Measurements from ENCODE around the gene C2CD2L.
A peak's percentile ranks its signal among the peaks of the same experiment; 100 is the strongest.
"Not testable (repeated sequence)": the region's sequence is repeated elsewhere in the genome, so short reads cannot be mapped to it uniquely, and the experiment has no call there.

C2CD2L gene

DNA sequence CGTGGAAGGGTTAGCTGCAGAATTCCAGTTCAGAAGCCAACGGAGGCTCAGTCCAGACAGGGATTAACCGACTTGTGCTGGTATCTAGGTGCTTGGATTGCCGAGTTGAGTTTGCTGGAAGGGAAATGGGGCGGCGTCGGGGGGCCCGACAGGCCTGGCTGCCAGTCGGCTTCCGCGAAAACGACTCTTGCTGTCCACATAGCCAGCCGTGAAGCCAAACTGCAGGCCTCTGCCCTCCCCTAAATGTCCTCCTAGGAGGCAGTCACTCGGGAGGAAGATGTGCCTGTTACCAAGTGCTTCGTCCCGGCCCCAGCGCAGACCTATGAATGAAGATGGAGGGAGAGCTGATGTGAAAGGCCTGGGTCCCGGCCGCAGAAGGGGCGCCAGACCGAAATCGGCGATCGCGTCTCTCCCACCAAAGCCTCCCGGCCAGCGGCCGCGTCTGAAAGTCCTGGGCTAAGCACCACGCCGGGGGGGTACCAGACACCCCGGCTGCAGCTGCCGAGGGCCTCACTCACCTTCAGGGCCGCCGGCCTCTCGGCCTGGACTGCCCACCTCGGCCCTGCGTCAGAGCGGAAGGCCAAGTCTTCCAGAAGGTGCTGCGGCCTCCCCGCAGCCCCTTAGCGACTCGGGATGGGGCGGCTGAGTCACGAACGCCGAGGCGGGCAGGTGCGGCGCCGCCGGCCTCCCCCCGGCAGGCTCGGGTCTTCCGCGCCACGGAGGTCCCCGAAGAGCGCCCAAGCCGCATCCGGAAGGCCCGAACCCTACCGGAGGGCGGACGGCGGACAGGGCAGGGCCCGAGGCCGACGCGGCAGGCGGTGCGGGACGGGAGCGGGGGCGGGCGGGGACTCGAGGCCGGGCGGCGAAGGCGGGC lies 13.0 kb upstream of the C2CD2L start:
- DNase-seq = peak in 1 of 2 donors; percentile 36

DNA sequence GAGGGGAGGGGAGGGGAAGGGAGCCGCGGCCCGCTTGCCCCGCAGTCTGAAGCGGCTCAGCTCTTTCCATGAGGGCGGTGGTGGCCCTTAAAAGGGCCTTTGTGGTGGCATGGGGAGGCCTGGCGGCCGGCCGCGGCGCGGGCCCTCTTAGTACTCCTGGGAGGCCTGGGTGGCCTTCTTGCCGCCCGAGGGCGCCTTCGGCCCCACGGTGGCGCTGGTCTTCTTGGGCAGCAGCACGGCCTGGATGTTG lies 12.4 kb upstream of the C2CD2L start:
- peak; percentile 79 to 90 for DNase-seq

DNA sequence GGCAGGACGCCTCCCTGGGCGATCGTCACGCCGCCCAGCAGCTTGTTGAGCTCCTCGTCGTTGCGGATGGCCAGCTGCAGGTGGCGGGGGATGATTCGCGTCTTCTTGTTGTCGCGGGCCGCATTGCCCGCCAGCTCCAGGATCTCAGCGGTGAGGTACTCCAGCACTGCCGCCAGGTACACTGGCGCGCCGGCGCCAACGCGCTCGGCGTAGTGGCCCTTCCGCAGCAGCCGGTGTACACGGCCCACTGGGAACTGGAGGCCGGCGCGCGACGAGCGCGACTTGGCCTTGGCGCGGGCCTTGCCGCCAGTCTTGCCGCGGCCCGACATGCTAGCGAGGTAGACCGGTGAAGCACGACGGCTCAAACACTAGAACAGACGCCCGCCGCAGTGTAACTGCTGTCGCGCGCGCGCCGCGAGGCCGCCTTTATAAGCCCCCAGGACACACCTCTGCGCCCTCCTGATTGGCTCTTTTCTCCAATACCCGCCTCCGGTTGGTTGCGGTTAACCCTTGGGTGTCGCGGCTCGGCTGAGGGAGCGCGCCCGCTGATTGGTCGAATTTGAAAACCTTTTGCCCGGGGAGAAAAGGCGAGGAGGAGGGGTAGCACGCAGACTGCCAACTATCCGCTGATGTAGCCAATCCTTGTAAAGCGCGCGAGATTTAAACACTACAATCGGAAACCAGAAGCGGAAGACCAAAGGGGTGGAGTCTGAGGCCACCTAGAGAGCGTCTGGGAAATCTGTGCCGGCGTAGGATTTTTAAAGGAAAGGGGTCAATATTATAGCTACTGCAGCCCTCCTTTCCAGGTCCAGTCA lies 11.9 kb upstream of the C2CD2L start:
- DNase-seq = peak; percentile 100

DNA sequence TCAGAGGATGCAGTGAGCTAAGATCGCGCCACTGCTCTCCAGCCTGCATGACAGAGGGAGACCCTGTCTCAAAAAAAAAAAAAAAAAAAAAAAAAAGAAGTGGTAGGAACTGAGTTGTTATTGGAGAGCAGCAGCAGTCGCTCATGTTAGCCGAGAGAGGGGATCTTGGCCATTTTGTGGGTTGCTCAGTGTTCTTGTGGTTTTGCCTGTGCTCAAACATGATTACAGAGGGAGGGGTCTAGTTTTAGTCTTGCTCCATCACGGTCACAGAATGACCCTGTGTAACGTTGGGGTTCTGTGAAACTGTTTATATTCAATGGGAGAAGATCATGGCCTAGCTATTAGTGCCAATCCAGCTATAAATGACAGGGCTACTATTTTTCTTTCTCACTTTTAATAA lies 7.4 kb upstream of the C2CD2L start:
- no peak for DNase-seq

DNA sequence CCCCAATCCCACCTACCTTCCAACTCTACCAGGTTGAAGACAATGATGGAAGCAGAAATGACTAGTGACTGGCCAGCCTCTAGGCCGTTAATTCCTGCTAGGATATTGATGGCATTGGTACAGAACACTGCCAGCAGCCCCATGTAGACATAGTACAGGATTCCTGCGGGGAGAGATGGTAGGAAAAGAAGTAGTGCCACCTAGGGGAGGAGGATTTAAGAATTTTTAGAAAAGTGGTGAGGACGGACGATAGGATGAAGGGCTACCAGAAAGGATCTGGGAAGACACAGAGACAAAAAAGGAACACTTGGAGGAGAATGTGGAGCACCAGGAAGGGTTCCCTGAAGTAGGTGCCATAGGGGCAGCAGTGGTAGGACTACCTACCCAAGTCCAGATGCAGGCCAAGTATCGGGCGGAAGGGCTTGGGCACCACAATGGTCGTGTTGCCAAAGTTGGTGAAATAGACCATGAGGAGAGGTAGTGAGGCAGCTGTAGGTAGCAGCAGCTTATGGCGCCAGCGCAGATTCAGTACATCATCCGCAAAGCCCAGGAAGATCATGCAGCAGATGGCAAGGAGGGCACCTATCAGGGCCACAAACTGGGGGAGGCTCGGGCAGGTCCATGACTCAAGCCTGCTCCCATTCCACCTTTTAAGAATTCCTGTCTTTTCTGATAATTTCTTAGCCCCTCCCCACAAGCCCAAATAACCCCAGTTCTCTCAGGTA lies 6.7 kb upstream of the C2CD2L start:
- DNase-seq = peak; percentile 26 to 39

DNA sequence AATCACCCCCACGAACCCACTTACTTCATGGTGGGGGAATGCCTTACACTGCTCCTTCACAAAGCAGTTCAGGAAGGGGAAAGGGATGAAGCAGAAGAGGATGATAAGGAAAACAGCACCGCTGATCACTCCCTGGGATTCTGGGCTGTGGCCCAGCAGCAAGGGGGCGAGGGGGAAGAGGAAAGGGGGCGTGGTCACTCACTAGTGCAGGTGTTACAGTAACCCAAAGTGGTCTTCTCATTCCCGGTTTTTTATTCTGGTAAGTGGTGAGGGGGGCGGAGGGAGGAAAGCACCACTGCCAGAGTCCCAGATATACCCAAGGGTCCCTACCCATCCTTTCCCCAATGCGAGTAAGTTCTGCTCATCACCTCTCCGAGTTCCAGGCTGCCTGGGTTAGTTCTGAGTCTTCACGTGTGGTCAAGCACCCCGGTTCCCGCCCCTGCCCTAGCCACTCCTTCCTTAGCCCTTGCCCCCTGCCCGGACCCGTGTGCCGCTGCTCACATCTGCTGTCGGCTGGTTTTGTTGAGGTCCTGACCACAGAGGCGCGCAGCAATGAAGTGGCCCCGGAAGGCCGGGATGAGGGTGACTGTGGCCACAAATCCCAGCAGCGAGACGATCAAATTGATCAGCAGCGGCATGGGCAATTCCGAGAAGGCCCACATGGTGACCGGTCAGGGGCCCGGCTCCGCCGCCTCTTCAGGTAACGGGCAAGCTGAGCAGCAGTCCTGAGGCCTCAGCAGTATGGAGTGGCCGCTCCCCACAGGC lies 6.0 kb upstream of the C2CD2L start:
- DNase-seq = peak in 1 of 2 donors; percentile 9

DNA sequence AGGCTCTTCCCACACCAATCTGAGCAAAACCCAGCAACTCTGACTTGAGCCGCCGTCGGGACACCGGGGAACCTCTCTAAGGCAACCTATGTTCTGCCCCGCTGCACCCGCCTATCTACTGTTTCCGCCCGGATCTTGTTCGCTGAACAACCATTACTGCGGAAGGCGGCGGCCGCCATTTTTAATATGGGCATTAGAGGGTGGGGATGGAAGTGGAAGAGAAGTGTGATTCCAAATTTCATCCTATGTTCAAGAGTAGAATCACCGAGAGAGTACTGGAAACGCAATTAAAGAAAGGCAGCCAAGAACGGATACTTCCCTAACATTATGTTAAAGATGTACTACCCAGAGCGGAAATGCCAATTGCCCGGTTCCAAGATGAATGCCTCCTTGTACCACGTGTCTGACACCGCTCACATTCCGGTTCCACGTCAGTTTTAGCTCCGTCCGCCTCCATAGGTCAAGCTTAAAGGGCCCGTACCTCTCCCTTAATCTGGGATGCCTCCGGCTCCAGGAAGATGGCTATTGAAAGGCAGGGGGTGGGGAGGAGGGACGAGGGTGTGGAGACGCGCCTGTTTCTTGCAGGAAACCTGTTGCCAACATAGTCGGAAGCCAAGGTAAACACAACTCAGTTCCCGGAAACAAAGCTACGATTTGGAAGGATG lies 5.3 kb upstream of the C2CD2L start, which contains the start of gene DPAGT1:
DPAGT1 (minus strand) TSS at position 95 of the 665 bp plus-strand sequence. CDS start 198 bp downstream, outside the sequence.
- peak; percentile 93 to 95 for DNase-seq

DNA sequence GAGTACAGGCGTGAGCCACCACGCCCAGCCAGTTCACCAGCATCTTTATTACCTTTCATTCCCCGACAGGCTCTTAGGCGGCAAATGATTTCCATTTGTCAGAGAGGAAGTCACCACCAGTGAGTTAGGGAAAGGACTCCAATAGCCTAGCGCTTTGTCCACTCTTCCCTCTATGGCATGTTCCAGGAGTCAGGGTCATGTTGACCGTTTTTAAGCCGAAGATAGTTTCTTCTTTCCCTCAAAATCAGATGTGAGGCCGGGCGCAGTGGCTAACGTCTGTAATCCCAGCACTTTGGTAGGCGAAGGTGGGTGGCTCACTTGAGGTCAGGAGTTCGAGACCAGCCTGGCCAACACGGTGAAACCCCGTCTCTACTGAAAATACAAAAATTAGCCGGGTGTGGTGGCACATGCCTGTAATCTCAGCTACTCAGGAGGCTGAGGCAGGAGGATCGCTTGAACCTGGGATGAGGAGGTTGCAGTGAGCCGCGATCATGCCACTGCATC lies 3.9 kb upstream of the C2CD2L start:
- not testable (repeated sequence) for DNase-seq

DNA sequence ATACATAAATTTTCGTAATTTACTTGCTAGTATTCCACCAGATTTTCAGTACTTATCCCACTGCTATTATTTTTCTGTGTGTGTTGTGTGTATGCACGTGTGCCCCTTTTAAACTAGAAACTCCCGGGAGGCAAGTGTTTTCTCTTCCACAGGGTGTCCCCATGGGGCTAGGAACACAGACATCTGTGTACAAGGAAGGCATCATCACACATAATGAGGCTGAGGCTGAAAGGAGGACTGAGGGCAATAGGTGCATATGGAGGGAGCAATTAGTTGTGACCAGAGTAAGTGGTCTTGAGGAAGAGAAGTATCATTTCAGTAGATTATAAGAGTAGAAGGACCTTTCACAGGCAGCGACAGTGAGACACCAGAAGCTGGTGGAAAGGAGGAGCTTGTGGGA lies 3.4 kb upstream of the C2CD2L start:
- peak in 1 of 2 donors; percentile 14 for DNase-seq

DNA sequence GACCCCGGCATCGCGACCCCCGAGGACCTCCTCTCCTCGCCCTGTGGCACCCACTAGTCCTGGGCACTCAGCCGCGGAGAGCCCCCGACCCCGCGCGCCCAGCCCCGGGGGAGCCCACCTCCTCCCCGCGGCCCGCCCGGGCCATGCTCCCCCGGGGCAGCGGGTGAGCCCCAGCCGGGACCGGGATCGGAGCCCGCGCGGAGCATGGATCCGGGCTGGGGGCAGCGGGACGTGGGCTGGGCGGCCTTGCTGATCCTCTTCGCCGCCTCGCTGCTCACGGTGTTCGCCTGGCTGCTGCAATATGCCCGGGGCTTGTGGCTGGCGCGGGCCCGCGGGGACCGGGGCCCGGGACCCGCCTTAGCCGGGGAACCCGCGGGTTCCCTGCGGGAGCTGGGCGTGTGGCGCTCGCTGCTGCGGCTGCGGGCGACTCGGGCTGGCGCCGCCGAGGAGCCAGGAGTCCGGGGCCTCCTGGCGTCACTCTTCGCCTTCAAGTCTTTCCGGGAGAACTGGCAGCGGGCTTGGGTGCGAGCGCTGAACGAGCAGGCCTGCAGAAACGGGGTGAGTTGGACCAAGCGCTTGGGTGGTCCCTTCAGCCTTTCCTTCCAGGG lies 498 bp downstream of the C2CD2L start:
- DNase-seq = no peak

DNA sequence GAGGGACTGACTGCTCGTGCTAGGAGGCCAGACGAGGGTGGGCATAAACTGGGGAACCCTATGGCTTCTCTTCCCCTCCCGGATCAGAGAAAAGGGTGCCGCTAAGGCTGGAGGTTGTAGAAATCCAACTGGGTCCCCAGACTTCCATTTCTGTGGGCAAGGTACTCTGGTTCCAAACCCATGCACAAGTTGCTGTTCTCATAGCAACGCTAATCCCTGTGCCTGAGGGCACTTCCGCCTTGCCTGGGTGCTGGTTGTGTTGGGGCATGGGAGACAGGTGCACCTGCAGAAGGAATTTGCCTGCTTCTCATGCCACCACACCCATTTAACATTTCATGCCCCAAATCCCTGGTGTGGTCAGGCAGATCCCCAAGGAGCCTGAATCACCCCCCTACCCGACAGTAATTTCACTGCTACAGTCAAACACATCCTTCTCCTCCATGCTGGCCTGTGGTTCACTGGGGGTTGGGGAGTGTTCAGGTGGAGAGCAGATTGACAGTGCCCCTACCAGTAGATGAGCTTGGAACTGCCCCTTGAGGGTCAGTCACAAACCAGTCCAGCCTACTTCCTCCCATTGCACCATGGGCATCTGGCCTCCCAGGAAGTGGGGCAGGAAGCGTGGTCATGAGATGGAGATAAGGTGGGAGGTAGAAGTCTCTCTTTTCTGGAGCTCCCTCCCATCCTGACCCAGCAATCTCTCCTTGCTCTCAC lies 1.2 kb downstream of the C2CD2L start:
- peak; percentile 77 to 84 for DNase-seq

DNA sequence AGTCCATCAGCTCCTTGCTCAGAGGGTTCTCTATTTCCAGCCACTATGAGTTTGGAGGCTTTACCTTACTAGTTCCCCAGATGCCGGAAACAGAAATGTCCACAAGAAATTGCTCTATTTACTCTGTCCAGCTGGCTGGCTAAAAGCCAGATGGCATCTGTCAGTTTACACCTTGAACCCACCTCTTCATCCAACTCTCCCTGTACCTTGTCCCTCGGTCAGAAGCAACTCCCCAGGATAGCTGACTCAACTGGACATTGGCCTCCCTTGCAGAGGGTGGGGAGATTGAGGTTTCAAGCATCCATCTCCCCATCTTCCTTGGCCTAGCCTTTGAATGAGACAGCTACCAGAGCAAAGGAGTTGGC lies 1.7 kb downstream of the C2CD2L start:
- DNase-seq = no peak

DNA sequence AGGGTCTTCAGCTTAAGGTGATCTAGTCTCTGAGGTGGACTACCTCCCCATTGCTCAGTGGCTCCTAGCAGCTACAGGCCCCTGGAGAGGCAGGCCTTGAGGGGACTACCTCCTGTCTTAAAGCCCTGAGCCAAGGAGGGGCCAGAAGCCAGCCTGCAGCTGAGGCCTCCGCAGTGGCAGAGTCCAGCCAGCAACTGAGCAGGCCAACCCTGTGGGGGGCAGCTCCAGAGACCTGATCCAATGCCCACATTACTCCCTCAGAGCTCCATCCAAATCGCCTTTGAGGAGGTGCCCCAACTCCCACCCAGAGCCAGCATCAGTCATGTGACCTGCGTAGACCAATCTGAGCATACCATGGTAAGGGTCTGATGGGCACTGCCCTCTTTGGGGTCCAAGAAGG lies 2.7 kb downstream of the C2CD2L start:
- DNase-seq = no peak

DNA sequence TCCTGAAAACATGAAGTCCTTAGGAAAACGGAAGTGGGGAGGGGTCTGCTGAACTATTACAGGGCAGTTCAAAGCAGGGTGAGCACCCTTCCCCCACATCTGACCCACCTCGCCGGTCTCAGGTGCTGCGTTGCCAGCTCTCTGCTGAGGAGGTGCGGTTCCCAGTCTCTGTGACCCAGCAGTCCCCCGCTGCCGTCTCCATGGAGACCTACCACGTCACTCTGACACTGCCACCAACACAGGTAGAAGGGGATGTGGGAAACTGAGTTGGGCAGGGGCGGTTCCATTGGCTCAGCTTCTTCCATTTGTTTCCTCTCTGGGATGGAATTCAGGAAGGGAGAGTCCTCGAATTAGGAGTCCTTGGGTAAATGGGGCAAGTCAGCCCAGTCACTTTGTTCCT lies 3.3 kb downstream of the C2CD2L start:
- DNase-seq = no peak

DNA sequence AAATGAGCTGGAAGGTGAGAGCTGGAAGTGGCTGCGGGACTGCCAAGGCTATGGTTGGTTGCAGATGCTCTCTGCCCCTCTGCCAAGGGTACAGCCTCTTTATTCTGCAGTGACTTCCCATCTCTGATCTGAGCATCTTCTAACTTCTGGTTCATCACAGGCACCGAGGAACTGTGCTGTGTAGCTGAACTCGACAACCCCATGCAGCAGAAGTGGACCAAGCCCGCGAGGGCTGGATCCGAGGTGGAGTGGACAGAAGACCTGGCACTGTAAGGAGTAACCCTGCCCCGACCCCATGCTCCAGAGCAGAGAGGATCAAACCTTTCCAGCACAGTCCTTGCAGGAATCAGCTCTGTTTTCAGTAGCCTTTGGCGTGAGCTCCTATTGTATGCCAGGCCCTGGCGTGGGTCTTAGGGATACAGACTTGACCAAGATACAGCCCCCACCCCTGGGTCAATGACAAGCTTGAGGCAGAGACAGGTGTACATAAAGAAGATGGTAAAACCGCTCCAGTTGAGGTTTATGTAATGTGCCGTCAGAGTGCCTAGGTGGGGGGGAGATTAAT lies 4.3 kb downstream of the C2CD2L start:
- DNase-seq = no peak

DNA sequence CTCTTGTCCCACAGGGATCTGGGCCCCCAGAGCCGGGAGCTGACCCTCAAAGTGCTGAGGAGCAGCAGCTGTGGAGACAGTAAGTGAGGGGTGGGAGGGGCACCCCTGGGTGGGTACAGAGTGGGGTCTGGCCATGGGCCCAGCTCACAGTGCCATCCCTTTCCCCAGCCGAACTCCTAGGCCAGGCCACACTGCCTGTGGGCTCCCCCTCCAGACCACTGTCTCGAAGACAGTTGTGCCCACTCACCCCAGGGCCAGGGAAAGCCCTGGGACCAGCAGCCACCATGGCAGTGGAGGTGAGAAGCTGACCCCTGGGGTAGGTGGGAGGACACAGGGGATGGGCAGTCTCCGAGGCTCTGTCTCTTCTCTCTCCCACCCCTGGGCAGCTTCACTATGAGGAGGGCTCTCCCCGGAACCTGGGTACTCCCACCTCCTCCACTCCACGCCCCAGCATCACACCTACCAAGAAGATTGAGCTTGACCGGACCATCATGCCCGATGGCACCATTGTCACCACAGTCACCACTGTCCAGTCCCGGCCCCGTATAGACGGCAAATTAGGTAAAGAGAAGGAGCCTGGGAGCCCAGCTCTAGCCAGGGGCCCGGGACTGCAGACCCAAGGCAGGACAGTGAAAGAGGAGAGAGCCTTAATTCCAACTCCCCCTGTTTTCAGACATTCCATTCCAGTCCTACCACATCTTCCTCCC lies 5.3 kb downstream of the C2CD2L start:
- no peak for DNase-seq

DNA sequence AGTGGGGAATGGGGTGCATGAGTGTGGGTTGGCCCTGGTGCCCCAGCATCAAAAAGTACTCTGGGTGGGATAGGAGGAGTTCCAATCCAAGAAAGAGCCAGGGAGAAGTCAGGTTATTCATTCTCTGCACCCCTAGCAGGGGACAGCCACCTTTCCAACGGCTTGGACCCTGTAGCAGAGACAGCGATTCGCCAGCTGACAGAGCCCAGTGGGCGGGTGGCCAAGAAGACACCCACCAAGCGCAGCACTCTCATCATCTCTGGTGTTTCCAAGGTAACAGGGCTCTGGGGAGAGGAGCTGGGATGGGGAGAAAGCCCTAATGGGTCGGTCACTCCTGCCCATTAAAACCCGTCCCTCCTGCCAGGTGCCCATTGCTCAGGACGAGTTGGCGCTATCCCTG lies 6.6 kb downstream of the C2CD2L start:
- DNase-seq = no peak

DNA sequence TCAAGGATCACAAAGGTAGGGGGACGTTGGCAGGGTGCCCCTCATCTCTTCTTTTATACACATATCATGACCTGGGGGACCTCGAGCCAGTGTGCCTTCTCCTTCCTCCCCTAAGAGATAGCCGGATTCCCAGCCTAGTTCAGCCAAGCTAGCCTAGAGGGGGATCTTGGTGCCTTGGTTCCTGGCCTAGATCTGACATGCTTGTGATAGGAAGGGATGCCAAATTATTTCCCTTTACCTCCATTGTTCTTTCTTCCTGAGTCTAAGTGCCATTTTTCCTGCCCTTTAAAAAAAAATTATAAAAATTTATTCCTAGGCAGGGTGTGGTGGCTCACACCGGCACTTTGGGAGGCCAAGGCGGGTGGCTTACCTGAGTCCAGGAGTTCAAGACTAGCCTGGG lies 7.2 kb downstream of the C2CD2L start:
- no peak for DNase-seq

DNA sequence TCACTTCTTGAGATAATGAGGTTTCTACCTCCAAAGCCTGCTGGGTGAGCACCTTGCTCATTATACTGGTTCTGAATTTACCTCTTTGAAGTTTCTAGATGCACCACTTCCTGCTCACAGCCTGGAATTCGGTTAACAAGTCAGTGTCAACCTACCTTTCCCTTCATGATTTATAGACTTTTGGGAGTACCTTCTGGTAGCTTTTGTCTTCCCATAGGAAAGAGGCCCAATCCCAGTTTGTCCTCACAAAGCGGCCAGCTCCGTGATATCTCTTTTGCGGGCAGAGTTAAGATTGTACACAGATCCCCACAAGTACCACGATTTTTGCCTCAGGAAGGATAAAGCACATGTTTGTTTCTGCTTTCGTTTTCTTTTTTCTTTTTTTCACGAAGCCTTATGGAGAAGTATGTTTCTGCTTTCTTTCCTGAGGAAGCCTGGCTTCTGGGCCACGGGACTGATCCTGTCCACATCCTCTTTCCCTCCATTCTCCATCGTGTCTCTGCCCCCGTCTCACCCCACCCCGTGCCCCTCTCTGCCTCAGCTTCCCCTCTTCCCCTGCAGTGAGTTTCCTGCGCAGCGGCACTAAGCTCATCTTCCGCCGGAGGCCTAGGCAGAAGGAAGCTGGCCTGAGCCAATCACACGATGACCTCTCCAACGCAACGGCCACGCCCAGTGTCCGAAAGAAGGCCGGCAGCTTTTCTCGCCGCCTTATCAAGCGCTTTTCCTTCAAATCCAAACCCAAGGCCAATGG lies 8.5 kb downstream of the C2CD2L start:
- peak; percentile 87 to 91 for DNase-seq
